ENCODE results near the gene MOB3B.

The MOB3B gene

DNA sequence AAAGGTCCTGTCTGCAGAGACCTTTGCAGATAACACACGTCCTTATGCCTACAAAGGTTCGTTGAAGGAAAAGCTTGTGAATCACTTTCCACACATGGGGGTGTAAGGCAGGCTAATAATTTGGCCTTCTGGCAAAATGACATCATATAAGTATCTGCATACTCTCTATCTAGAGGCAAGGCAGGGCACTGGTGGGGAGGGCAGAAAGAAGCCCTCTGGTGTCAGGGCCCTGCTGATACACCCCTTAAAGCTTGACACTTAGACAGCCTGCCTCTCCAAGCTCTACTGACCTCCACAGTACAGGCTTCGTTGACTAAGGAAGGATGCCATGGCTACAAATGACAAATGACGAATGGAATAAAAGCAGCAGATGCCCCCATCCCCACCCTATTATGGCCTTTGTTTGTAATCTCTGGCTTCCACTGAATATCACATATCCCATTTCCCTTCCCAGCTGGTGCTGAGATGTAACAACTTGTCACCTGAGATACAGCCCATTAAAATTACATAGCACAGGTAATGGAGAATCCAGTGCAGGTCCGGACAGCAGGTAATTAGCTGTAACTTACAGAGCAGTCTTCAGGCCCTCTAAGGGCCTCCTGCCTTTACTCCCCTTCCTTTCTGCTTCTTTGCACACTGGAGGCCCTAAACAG, 82.5 kb downstream of the MOB3B start:
- ChIA-PET POLR2A (no interaction called here), CTCF (no interaction called here)
- H3K4me3 ChIP-seq (ENCODE audit: low read depth, low read length): no peak overlapping the region
- DNase-seq (ENCODE audit: low read depth, low spot score): no peak
- TF ChIP-seq, protein P1, sequence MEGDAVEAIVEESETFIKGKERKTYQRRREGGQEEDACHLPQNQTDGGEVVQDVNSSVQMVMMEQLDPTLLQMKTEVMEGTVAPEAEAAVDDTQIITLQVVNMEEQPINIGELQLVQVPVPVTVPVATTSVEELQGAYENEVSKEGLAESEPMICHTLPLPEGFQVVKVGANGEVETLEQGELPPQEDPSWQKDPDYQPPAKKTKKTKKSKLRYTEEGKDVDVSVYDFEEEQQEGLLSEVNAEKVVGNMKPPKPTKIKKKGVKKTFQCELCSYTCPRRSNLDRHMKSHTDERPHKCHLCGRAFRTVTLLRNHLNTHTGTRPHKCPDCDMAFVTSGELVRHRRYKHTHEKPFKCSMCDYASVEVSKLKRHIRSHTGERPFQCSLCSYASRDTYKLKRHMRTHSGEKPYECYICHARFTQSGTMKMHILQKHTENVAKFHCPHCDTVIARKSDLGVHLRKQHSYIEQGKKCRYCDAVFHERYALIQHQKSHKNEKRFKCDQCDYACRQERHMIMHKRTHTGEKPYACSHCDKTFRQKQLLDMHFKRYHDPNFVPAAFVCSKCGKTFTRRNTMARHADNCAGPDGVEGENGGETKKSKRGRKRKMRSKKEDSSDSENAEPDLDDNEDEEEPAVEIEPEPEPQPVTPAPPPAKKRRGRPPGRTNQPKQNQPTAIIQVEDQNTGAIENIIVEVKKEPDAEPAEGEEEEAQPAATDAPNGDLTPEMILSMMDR (IDR thresholded peaks at IDR 0.05; ENCODE audit: insufficient read depth, low read length, missing control alignments): no peak

DNA sequence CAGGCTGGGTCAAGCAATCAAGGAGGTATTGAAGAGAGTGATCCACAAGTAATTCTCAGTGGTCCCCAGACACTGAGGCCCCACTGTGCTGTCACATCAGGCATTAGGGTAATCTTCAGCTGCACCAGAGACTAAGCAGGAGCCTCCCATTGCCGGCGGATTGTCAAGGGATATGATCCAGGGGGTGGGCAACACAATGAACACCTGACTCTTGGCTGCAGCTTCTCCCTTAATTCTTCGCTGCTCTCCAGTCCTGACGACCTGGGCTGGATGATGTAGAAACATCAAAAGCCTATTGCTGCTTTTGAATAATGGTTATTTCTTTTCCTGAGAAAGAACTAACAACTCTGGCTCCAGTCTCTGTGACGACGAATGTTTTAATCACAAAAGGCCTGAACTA, 83.9 kb downstream of the MOB3B start:
- TF ChIP-seq, protein P1 (IDR thresholded peaks at IDR 0.05; ENCODE audit: insufficient read depth, low read length, missing control alignments): no peak
- ChIA-PET CTCF (no interaction called here), POLR2A (no interaction called here)
- DNase-seq (ENCODE audit: low read depth, low spot score): no peak
- no peak overlapping the region for H3K4me3 ChIP-seq (ENCODE audit: low read depth, low read length)

DNA sequence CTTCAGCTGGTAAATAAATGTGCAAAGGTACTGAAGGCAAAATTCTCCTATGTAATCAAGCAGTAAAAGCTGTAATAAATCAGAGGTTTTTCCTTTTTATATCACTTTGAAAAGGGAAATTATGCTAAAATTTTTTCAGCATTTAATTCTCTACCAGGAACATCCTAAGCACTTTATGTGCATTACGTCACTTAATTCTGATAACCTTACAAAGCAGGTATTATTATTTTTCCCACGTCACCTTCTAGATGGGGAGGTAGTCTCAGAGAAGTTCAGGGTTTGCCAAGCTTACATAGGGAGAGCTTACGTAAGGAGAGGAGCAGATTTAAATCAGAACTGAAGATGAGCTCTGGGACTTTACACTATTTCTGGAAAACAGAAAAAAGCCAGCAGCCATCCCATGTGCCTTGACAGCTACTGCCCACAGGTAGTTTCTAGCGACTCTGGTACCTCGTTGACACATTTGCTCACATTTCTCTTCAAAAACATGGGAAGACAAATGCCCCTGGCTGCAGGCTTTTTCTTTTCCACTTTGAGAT, 84.5 kb downstream of the MOB3B start:
- no peak for DNase-seq (ENCODE audit: low read depth, low spot score)
- TF ChIP-seq, protein P1 (IDR thresholded peaks at IDR 0.05; ENCODE audit: insufficient read depth, low read length, missing control alignments): no peak
- ChIA-PET POLR2A (no interaction called here), CTCF (no interaction called here)
- no peak overlapping the region for H3K4me3 ChIP-seq (ENCODE audit: low read depth, low read length)

DNA sequence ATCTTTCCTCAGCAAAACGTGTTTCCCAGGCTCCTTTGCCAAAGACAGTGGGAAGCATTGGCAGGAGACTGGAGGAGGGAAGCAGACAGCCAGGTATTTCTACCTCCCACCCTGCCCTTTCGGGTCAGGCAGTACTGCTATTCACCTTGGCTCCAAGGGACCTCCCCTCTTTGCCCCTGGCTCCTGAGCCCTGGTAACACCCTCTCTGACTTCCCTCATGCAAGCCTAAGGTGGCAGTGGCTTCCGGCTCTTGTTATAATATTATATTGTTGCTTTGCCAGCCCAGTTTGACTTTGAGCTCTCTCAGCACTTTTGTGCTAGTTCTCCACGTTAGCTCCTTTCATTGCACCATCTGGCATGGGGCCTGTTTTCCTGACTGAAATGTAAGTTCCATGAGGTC, 87.2 kb downstream of the MOB3B start:
- CTCF ChIA-PET: no interaction called here
- TF ChIP-seq, protein P1 (IDR thresholded peaks at IDR 0.05; ENCODE audit: insufficient read depth, low read length, missing control alignments): no peak
- no peak for DNase-seq (ENCODE audit: low read depth, low spot score)
- H3K4me3 ChIP-seq (ENCODE audit: low read depth, low read length): no peak overlapping the region
- POLR2A ChIA-PET: no interaction called here

DNA sequence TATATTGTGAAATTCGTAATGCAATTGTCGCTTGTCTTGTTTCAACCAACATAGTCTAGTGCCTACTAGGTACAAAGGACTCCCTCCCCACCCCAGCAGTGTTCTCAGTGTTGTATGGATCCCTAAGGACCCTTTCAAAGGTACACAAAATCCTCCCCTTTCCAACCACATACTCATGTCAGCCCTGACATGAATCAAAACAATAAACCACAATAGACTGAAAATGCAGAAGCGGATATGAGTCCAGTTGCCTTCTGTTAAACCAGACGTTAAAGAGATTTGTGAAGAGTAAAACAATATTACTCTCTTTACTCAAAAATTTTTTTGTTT, 87.9 kb downstream of the MOB3B start:
- no peak overlapping the region for H3K4me3 ChIP-seq (ENCODE audit: low read depth, low read length)
- TF ChIP-seq, protein P1 (IDR thresholded peaks at IDR 0.05; ENCODE audit: insufficient read depth, low read length, missing control alignments): no peak
- POLR2A ChIA-PET: no interaction called here
- CTCF ChIA-PET: no interaction called here
- no peak for DNase-seq (ENCODE audit: low read depth, low spot score)

DNA sequence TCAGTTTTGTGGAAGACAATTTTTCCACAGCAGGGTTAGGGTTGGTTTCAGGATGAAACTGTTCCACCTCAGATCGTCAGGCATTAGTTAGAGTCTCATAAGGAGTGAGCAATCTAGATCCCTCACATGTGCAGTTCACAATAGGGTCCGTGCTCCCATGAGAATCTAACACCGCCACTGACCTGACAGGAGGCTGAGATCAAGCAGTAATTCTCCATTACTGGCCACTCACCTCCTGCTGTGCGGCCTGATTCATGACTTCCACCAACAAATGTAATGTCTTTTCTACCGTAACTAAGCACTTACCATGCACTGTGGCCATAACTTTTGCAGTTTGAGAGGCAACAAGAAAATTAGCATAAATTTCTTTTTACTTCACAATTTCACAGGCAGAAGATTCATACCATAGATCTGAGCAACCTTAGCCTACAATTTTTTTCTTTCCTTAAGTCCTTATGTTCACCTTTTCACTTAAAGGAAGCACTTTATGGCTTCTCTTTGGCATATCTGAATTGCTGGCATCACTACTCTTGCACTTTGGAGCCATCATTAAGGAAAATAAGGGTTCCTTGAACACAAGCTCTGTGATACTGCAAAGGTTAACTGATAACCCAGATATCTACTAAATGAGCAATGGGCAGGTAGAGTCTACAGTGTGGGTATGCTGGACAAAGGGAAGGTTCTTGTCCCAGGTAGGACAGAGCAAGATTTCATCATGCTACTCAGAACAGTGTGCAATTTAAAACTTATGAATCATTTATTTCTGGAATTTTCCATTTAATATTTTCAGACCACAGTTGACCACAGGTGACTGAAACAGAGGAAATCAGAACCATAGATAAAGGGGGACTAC, 88.5 kb downstream of the MOB3B start:
- TF ChIP-seq, protein P1 (IDR thresholded peaks at IDR 0.05; ENCODE audit: insufficient read depth, low read length, missing control alignments): no peak
- ChIA-PET POLR2A (no interaction called here), CTCF (no interaction called here)
- no peak overlapping the region for H3K4me3 ChIP-seq (ENCODE audit: low read depth, low read length)
- no peak for DNase-seq (ENCODE audit: low read depth, low spot score)

Data from AG04449 (cell line).